HG03575 (cell line): Measurements from ENCODE around the gene SEC22C.

Experiments used
- ATAC-seq: cut with Tn5 transposase; IDR thresholded peaks from one replicate; pipeline ENCODE4 v1.9.1; 2021; ENCODE audit not compliant: unreplicated experiment, insufficient number of reproducible peaks, low FRiP score; ENCODE audit errors: extremely low read depth

The SEC22C gene

GRCh38 chr3:42544492-42545283 lies 37.1 kb downstream of the SEC22C start:
- no peak for ATAC-seq

GRCh38 chr3:42541079-42541478 lies 40.7 kb downstream of the SEC22C start:
- ATAC-seq = no peak

GRCh38 chr3:42539871-42540714 lies 41.7 kb downstream of the SEC22C start:
- no peak for ATAC-seq

- no peak for ATAC-seq
These were observed 44.4 kb downstream of the SEC22C start for GRCh38 chr3:42537350-42537749.

GRCh38 chr3:42535981-42536784 lies 45.6 kb downstream of the SEC22C start:
- no peak for ATAC-seq

- no peak for ATAC-seq
These were observed 48.4 kb downstream of the SEC22C start for GRCh38 chr3:42533161-42533897.

GRCh38 chr3:42532229-42532628 lies 49.5 kb downstream of the SEC22C start:
- no peak for ATAC-seq

- ATAC-seq = no peak
These were observed 50.3 kb downstream of the SEC22C start for GRCh38 chr3:42531470-42531869.

GRCh38 chr3:42530073-42530472 lies 51.7 kb downstream of the SEC22C start:
- no peak for ATAC-seq

GRCh38 chr3:42529468-42529867 lies 52.3 kb downstream of the SEC22C start:
- ATAC-seq = no peak

GRCh38 chr3:42527368-42527917 lies 54.3 kb downstream of the SEC22C start:
- no peak for ATAC-seq

GRCh38 chr3:42526616-42527367 lies 55.0 kb downstream of the SEC22C start:
- ATAC-seq = no peak

- no peak for ATAC-seq
These were observed 55.9 kb downstream of the SEC22C start for GRCh38 chr3:42525736-42526345.

- ATAC-seq = no peak
These were observed 56.6 kb downstream of the SEC22C start for GRCh38 chr3:42525212-42525611.

GRCh38 chr3:42524751-42525150 lies 57.0 kb downstream of the SEC22C start:
- ATAC-seq = no peak

GRCh38 chr3:42520906-42521305 lies 60.9 kb downstream of the SEC22C start:
- ATAC-seq = no peak

GRCh38 chr3:42520336-42520735 lies 61.4 kb downstream of the SEC22C start:
- no peak for ATAC-seq
